Adipocyte (in vitro differentiated cells): ENCODE data around the gene SARDH.
A peak's percentile ranks its signal among the peaks of the same experiment; 100 is the strongest.

Experiments used
- DNase-seq: peaks from one replicate; pipeline ENCODE4 v3.0.0-alpha.2; 2015; ENCODE audit warnings: low read depth
- H3K27me3 ChIP-seq: replicated peaks from 2 replicates; pipeline ENCODE4 v1.7.0; 2013; ENCODE audit warnings: mild to moderate bottlenecking, low read length, moderate library complexity; ENCODE audit not compliant: control insufficient read depth, insufficient read depth
- H3K36me3 ChIP-seq: 2 replicates; pipeline ENCODE4 v1.7.0; 2013; ENCODE audit warnings: low read length, mild to moderate bottlenecking, moderate library complexity; ENCODE audit not compliant: control insufficient read depth, insufficient read depth, severe bottlenecking
- H3K4me1 ChIP-seq: 2 replicates; pipeline ENCODE4 v1.7.0; 2013; ENCODE audit warnings: mild to moderate bottlenecking, low read length, moderate library complexity; ENCODE audit not compliant: control insufficient read depth, insufficient read depth
- H3K4me3 ChIP-seq: 2 replicates; pipeline ENCODE4 v1.7.0; 2013; ENCODE audit warnings: mild to moderate bottlenecking, low read length, moderate library complexity
- H3K9ac ChIP-seq: 2 replicates; pipeline ENCODE4 v1.7.0; 2013; ENCODE audit warnings: mild to moderate bottlenecking, low read length, moderate library complexity
- H3K9me3 ChIP-seq: 2 replicates; pipeline ENCODE4 v1.7.0; 2013; ENCODE audit warnings: mild to moderate bottlenecking, low read length, moderate library complexity; ENCODE audit not compliant: control insufficient read depth

SARDH gene

DNA sequence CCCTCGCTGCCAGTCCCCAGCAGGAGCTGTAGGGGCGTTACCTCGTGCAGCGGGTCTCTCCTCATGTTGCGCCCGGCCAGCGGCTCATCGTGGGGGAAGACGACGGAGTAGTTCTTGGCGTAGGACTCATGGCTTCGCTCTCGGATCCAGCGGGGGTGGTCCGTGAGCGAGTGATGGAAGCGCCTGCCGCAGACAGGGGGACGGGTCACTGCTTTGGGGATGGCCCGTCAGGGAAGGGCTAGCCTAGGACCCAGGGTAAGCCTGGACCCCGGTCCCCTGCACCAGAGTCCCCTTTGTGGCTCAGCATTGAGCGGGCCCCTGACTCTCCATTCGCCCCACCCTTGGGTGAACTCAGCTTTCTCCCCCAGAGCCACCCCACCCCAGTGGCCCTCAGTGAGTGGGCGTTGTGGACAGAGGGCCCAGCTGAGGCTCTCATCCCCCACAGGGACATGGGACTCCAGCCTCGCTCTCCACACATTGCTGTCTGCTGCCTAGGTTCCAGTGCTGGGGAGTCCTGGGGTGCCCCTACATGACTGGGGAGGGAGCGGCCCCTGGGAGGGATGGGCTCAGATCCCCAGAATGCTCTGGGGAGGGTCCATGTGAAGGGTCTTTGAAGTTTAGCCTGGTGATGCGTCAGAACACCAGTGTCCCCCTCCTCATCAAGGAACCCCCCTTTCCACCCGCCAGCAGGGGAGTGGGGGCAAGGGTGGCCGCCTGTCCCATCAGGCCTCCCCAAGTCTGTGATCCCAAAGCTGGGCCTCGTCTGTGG lies 29.7 kb downstream of the SARDH start:
- peaks cover 7% of the 10 kb centered on the region for H3K27me3 ChIP-seq
- no peaks in the 10 kb centered on the region for H3K36me3 ChIP-seq
- H3K4me3 ChIP-seq, result no peak overlapping the region
- H3K9ac ChIP-seq, result no peak overlapping the region
- H3K4me1 ChIP-seq, result peaks cover 33% of the 10 kb centered on the region
- no peaks in the 10 kb centered on the region for H3K9me3 ChIP-seq
- DNase-seq, result no peak

DNA sequence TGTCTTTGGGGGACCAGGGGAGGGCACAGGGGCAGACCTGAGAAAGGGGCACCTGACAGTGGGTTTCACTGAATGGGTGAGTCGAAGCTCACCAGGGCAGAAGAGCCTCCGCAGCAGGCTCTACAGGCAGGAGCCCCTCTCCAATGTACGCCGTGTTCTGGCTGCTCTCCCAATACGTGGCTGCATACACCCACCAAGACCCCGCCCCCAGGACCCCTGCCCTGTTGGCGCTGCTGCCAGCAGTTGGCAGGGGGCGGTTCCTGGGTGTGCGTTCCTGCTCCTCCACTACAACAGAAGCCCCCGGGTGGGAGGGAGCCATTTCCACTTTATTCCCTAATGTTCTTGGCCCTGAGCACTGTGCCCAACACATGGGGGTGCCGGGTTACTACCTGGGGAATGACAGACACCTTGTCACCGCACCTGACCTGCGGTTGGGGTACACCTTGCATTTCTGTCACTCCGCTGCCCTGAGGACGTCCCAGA lies 30.3 kb downstream of the SARDH start:
- Histone ChIP-seq H3K27me3 (peaks cover 7% of the 10 kb centered on the region), H3K36me3 (no peaks in the 10 kb centered on the region), H3K4me3 (no peak overlapping the region), H3K4me1 (peaks cover 35% of the 10 kb centered on the region), H3K9ac (no peak overlapping the region), H3K9me3 (no peaks in the 10 kb centered on the region)
- no peak for DNase-seq

DNA sequence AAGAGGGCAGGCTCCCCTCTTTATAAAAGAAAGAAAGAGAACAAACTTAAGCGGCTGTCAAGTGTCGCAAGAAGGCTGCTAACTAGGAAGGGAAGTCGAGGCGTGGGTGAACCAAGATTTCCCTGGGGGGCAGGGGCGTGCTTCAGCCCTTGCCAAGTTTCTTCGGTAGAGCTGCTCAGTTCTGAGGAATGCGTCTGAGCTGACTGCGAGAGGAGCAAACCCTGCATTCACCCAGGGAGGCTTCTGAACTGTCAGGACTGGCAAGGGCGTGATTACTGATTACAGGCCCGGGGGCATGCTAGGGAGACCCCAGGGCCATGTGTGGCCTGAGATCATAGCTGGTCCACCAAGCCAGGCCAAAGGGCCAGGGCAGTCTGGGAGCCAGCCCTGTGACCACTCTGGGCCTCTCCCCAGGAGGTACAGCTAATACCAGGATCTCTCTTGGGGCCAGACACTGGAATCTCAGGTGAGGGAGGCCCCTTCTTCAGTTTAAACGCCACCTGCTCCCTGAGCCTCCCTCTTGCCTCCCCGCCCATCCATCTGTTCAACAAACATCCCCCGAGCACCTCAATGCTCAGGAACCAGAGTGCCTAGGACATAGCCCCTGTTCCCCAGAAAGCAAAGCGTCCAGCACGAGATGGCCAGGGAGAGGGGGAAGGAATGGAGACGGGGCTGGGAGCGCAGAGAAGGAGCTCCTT lies 30.9 kb downstream of the SARDH start:
- Histone ChIP-seq H3K27me3 (peaks cover 7% of the 10 kb centered on the region), H3K4me3 (peak overlapping the region; percentile 11), H3K9me3 (no peaks in the 10 kb centered on the region), H3K4me1 (peaks cover 38% of the 10 kb centered on the region), H3K36me3 (no peaks in the 10 kb centered on the region), H3K9ac (peak overlapping the region; percentile 46)
- peak; percentile 54 for DNase-seq

DNA sequence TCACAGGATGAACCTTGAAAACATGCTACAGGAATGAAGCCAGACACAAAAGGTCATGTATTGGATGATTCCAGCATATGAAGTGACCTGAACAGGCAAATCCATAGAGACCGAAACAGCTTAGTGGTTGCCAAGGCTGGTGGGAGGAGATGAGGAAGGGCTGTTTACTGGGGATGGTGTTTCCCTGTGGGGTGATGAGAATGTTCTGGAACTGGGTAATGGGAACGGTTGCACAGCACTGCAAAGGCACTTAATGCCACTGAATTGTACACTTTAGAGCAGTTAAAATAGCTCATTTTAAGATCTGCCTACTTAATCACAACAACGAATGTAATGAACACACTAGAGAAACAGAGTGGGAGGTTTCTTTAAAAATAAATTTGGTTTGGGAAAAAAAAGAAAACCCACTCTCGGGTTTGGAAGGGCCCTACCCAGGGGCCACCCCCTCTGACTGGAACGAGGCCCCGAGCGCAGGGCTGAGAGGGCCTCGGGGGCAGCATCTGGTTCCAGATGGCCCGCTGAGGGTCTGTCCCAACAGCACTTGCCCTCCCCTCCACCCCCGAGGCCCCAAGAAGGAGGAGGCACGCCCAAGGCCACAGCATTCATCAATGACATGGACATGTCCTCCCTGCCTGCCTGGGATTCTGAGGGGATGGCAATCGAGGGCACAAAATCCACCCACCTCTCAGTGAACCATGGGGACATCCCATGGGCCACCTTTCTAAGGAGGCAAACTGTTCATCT lies 31.7 kb downstream of the SARDH start:
- no peak for DNase-seq
- H3K4me1 ChIP-seq, result peaks cover 33% of the 10 kb centered on the region

DNA sequence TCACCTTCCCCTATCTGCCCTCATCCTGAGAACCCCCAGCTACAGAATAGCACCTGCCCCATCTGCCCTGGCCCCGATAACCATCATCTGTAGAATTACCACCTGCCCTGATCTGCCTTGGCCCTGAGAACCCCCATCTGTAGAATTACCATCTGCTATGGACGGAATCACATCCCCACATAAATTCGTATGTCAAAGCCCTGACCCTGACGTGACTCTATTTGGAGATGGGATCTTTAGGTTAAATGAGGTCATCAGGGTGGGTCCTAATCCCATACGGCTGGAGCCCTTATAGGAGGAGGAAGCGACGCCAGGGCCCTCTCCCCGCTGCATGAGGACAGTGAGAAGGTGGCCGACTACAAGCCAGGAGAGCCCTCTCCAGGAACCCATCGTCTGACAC lies 32.6 kb downstream of the SARDH start:
- Histone ChIP-seq H3K9ac (no peak overlapping the region), H3K36me3 (no peaks in the 10 kb centered on the region), H3K4me3 (no peak overlapping the region), H3K9me3 (no peaks in the 10 kb centered on the region), H3K4me1 (peaks cover 26% of the 10 kb centered on the region), H3K27me3 (peaks cover 7% of the 10 kb centered on the region)
- no peak for DNase-seq

More for the DNA sequence above, 31.7 kb downstream of the SARDH start:
- Histone ChIP-seq H3K9ac (peak overlapping the region; percentile 24), H3K4me3 (peak overlapping the region; percentile 11), H3K36me3 (no peaks in the 10 kb centered on the region), H3K27me3 (peaks cover 7% of the 10 kb centered on the region), H3K9me3 (no peaks in the 10 kb centered on the region)

DNA sequence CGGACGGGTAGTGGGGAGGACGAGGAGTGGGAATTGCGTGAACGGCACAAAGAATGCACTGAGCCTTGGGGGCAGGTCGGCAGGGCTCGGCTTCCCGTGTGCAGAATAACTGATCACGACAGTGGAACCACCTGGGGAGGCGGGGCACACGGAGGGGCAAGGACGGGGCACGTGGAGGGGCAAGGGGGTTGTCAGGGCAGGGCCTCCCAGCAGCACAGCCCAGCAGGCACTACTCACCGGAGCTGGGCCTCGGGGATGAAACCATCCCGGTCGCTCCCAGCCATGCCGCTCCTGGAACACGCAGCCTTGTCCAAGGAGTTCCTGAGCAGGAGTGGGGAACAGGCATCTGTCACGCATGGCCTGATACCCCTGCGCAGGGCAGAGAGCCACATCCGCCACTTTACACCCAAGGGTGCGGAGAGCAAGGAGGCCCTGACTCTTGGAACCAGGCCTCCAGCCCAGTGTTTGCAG lies 33.4 kb downstream of the SARDH start:
- no peaks in the 10 kb centered on the region for H3K36me3 ChIP-seq
- H3K4me3 ChIP-seq, result no peak overlapping the region
- H3K9me3 ChIP-seq, result peaks cover 1% of the 10 kb centered on the region
- DNase-seq, result no peak
- H3K9ac ChIP-seq, result no peak overlapping the region
- peaks cover 7% of the 10 kb centered on the region for H3K27me3 ChIP-seq
- H3K4me1 ChIP-seq, result peaks cover 26% of the 10 kb centered on the region

DNA sequence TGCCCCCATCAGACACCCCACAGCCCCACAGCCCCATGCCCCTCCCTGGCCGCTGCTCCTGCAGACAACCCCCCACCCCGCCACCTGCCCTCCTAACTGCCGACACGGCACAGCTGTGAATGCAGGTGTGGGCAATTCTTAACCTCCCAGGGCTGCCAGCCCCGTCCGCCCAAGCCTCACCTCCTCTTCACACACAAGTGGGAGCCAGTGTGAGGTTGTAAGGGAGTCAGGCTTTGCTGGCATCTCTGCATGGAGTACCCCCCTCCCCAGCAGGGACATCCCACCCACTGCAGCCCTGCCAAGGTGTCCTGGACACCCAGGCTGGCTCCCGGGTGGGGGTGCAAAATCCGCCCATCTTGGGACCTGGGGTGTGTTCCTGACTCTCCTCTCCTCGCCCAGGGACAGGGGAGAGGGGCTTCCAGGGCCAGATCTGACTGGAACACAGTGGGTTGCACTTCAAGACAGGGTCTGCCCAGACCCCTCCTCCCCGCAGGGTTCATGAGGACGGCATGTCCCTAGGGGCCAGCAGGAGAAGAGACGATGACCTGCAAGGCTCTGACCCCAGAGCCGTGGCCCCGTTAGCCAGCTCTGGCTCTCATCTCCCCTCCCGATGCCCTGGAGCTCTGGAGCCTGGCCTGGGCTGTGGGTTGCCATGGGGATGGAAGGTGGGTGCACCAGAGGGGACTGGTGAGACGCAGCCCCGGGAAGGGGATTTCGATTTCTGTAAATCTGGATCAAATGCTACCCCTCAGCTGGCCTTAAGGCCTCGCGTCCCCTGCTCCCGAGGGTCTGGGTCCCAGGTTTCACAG lies 34.4 kb downstream of the SARDH start:
- H3K36me3 ChIP-seq, result no peaks in the 10 kb centered on the region
- DNase-seq, result no peak
- peaks cover 7% of the 10 kb centered on the region for H3K27me3 ChIP-seq
- H3K9ac ChIP-seq, result no peak overlapping the region
- no peak overlapping the region for H3K4me3 ChIP-seq
- peaks cover 26% of the 10 kb centered on the region for H3K4me1 ChIP-seq
- H3K9me3 ChIP-seq, result peaks cover 5% of the 10 kb centered on the region

DNA sequence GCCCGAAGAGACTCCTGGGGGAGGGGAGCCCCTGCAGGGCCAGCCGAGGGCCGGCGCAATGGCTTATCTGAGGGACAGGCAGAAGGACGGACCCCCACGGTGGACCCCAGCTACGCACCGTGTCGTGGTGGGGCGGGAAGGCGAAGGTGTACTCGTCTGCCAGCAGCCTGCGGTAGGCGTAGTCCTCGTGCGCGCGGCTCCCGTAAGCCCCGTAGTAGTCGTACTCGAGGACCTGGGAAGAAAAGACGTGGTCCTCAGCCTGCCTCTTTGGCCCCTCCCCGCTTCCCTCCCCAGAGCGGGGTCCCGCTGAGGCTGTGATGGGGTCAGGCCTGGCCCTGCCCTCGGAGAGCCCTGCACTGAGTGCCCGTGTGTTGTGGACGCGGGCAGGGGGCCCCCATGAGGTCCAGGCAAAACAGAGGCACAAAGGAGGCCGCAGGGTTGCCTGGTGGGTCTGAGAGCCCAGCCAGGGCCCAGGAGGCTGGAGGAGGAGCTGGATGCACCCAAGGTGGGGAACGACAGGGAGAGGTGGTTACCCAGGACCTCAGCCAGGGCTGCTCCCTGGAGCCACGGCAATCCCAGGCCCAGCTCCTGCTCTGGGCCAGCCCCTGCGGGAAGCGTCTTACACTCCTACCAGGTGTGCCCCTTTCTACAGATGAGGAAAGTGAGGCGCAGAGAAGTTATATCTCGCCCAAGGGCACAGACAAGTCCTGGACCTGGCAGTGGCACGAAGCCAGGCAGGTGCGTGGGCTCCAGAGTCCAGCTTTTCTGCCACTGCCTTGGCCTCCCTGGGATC lies 35.2 kb downstream of the SARDH start:
- Histone ChIP-seq H3K27me3 (peaks cover 7% of the 10 kb centered on the region), H3K9me3 (peaks cover 5% of the 10 kb centered on the region), H3K36me3 (no peaks in the 10 kb centered on the region), H3K9ac (peak overlapping the region; percentile 54), H3K4me3 (peak overlapping the region; percentile 59), H3K4me1 (peaks cover 26% of the 10 kb centered on the region)
- DNase-seq, result no peak

DNA sequence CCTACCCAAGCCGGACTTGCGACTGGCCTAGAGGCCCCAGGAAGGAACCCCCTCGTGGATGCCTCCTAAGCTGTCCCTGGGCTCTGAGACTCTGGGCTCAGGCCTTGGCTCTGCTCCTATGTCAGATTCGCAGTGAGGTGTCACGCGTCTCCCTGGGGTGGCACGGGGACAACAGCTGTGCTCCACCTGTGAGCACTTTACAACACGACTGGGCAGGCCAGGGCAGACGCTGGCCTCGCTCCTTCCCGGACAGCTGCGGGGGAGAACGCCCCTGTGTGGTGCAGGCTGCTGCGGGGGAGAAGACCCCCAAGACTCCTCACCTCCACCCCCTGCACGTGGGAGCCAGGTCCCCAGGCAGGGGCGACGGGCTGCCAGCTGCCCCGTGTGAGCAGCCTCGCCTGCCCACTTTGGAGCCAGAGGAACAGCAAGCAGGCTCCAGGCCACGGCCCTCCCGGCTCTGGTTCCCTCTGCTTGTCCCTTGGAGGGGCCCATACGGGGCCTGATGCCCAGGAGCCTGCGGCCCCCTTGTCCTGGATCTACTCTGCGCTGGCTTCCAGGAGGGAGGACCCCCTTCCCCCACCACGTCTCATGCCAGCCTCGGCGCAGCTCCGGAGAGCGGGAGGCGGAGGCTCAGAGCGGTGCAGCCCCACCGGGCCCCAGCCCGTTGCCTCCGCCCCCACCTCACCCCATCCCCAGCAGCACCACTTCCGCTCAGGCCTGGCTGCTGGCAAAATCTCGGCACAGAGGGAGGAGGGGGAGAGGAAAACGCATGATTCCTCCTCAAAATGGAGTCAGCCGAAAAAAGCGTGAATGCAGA lies 36.0 kb downstream of the SARDH start:
- Histone ChIP-seq H3K9ac (peak overlapping the region; percentile 54), H3K4me1 (peaks cover 18% of the 10 kb centered on the region), H3K4me3 (peak overlapping the region; percentile 59), H3K27me3 (peaks cover 7% of the 10 kb centered on the region), H3K9me3 (peaks cover 5% of the 10 kb centered on the region), H3K36me3 (no peaks in the 10 kb centered on the region)
- DNase-seq, result peak; percentile 28
